ENCODE results near the gene GLYATL1B. TPM values are rescaled to one million over a fixed set of nuclear protein-coding genes. Genes with fewer than 3 reads are reported as not detected.
"Not testable (repeated sequence)": the region's sequence is repeated elsewhere in the genome, so short reads cannot be mapped to it uniquely, and the experiment has no call there.

The GLYATL1B gene
- total RNA-seq, 2 donors from 2014 or later = not detected

GRCh38 chr11:59058120-59059033 is 27.7 kb upstream of the GLYATL1B start:
- intact Hi-C loops (cut with DNase I) = not testable (repeated sequence)
- 5% methylated on average over 27 of the region's 27 CpGs for WGBS

GRCh38 chr11:59060096-59060495 is 26.0 kb upstream of the GLYATL1B start:
- H3K27ac ChIP-seq; H3K36me3 ChIP-seq; intact Hi-C loops (cut with DNase I); H3K9me3 ChIP-seq; H3K4me3 ChIP-seq; H3K4me1 ChIP-seq (replicated peaks); DNase-seq (ENCODE audit: low spot score); H3K27me3 ChIP-seq (replicated peaks; ENCODE audit: insufficient read depth): not testable (repeated sequence)
- WGBS = 43% methylated on average over 3 of the region's 3 CpGs

More at GRCh38 chr11:59058120-59059033, 27.7 kb upstream of the GLYATL1B start:
- TF ChIP-seq CTCF (IDR thresholded peaks at IDR 0.05) (peak; percentile 26 to 95 (median 90)), POLR2AphosphoS5 (IDR thresholded peaks at IDR 0.05) (peak; percentile 86)
- H3K27ac ChIP-seq = peak overlapping the region in 1 of 2 donors; percentile 8
- peak overlapping the region; percentile 29 to 37 for H3K4me3 ChIP-seq
- H3K36me3 ChIP-seq; H3K9me3 ChIP-seq; H3K4me1 ChIP-seq (replicated peaks); H3K27me3 ChIP-seq (replicated peaks; ENCODE audit: insufficient read depth): not testable (repeated sequence)
- peak; percentile 79 for DNase-seq (ENCODE audit: low spot score)

- Histone ChIP-seq H3K4me1 (replicated peaks) (no peaks in the 10 kb centered on the region), H3K9me3 (no peaks in the 10 kb centered on the region), H3K27me3 (replicated peaks; ENCODE audit: insufficient read depth) (no peaks in the 10 kb centered on the region), H3K4me3 (no peak overlapping the region), H3K36me3 (no peaks in the 10 kb centered on the region), H3K27ac (no peak overlapping the region)
- TF ChIP-seq POLR2AphosphoS5 (IDR thresholded peaks at IDR 0.05) (no peak), POLR2A (IDR thresholded peaks at IDR 0.05) (no peak)
- 38% methylated on average over 56 of the region's 56 CpGs for WGBS
- intact Hi-C loops (cut with DNase I) = no loop called here
- no peak for DNase-seq (ENCODE audit: low spot score)
These were observed 23.2 kb upstream of the GLYATL1B start for GRCh38 chr11:59062602-59063529.

- H3K9me3 ChIP-seq; H3K36me3 ChIP-seq; DNase-seq (ENCODE audit: low spot score); H3K4me3 ChIP-seq; intact Hi-C loops (cut with DNase I); H3K4me1 ChIP-seq (replicated peaks); H3K27me3 ChIP-seq (replicated peaks; ENCODE audit: insufficient read depth); H3K27ac ChIP-seq: not testable (repeated sequence)
- WGBS = 78% methylated on average over 14 of the region's 14 CpGs
These were observed 21.9 kb upstream of the GLYATL1B start for GRCh38 chr11:59063996-59064727.

GRCh38 chr11:59069087-59069486 is 17.0 kb upstream of the GLYATL1B start:
- DNase-seq (ENCODE audit: low spot score) = no peak
- TF ChIP-seq POLR2A (IDR thresholded peaks at IDR 0.05) (no peak), CTCF (IDR thresholded peaks at IDR 0.05) (no peak), POLR2AphosphoS5 (IDR thresholded peaks at IDR 0.05) (no peak)
- Histone ChIP-seq H3K27me3 (replicated peaks; ENCODE audit: insufficient read depth) (no peaks in the 10 kb centered on the region), H3K4me1 (replicated peaks) (no peaks in the 10 kb centered on the region), H3K27ac (no peak overlapping the region), H3K9me3 (no peaks in the 10 kb centered on the region), H3K36me3 (no peaks in the 10 kb centered on the region), H3K4me3 (no peak overlapping the region)
- intact Hi-C loops (cut with DNase I) = no loop called here
- 77% methylated on average over 1 of the region's 1 CpG for WGBS

Measured in prostate gland (tissue), 2 donors.